ENCODE measurements around the gene PRPF40A. TPM values are rescaled to one million over a fixed set of nuclear protein-coding genes. Genes with fewer than 3 reads are reported as not detected.

The PRPF40A gene
- total RNA-seq, 2 donors from 2014 or later: 82.6 to 97.9 TPM

- 74% methylated on average over 4 of the region's 4 CpGs for WGBS
- no peak overlapping the region for H3K27ac ChIP-seq
- no peak overlapping the region for H3K4me3 ChIP-seq
- no peaks in the 10 kb centered on the region for H3K4me1 ChIP-seq (replicated peaks)
- intact Hi-C loops (cut with DNase I): no loop called here
- H3K9me3 ChIP-seq: no peaks in the 10 kb centered on the region
- DNase-seq (ENCODE audit: low spot score): no peak
- TF ChIP-seq CTCF (IDR thresholded peaks at IDR 0.05) (no peak), POLR2A (IDR thresholded peaks at IDR 0.05) (no peak), POLR2AphosphoS5 (IDR thresholded peaks at IDR 0.05) (no peak)
- no peaks in the 10 kb centered on the region for H3K27me3 ChIP-seq (replicated peaks; ENCODE audit: insufficient read depth)
- H3K36me3 ChIP-seq: peaks cover 7% of the 10 kb centered on the region in 2 donors
These were observed 60.2 kb downstream of the PRPF40A start for GRCh38 chr2:152657043-152657442.

DNA sequence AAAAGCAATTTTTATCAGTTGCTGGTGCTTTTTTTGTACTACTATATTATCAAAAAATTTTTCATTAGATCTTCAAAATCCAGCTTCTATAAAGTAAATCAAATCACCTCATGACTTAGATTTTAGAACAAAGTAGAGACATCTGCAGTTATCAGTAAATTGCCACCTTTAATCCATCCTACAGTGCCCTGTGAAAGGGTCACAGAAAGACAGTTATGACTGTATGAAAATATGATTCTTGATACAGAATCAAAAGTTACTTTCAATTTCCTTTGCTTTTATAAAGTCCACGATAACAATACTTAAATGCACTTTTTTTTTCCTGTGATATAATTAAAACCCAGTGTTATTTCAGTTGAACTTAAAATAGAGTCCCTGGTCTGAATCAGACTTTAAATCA, 61.4 kb downstream of the PRPF40A start:
- Histone ChIP-seq H3K4me3 (no peak overlapping the region), H3K27me3 (replicated peaks; ENCODE audit: insufficient read depth) (no peaks in the 10 kb centered on the region), H3K36me3 (peaks cover 3 to 7% of the 10 kb centered on the region in 2 donors), H3K9me3 (no peaks in the 10 kb centered on the region), H3K4me1 (replicated peaks) (no peaks in the 10 kb centered on the region), H3K27ac (no peak overlapping the region)
- TF ChIP-seq POLR2AphosphoS5 (IDR thresholded peaks at IDR 0.05) (no peak), POLR2A (IDR thresholded peaks at IDR 0.05) (no peak), CTCF (IDR thresholded peaks at IDR 0.05) (no peak)
- WGBS: 82% methylated on average over 1 of the region's 1 CpG
- no peak for DNase-seq (ENCODE audit: low spot score)
- intact Hi-C loops (cut with DNase I): no loop called here

DNA sequence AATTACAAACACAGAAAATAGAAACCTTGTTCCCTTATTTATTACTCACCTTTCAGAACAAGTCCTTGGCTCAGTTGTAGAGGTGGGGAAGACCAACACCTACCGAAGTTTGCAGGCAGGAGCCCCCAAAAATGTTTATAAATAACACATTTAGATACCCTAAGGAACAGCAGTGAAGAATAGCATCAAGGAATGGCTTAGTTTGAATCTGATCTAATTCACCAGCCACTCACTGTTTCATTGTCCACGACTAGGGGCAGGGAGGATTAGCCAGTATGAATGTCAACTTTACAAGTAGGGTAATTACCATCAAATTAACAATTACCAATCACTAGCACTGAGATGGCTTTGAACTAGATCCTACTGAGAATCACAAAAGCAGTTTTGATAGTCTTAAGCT, 65.4 kb downstream of the PRPF40A start:
- no peak for DNase-seq (ENCODE audit: low spot score)
- Histone ChIP-seq H3K9me3 (no peaks in the 10 kb centered on the region), H3K27ac (no peak overlapping the region), H3K36me3 (no peaks in the 10 kb centered on the region), H3K27me3 (replicated peaks; ENCODE audit: insufficient read depth) (no peaks in the 10 kb centered on the region), H3K4me1 (replicated peaks) (peaks cover 9% of the 10 kb centered on the region), H3K4me3 (no peak overlapping the region)
- intact Hi-C loops (cut with DNase I): no loop called here
- TF ChIP-seq POLR2A (IDR thresholded peaks at IDR 0.05): no peak
- no peak for TF ChIP-seq POLR2AphosphoS5 (IDR thresholded peaks at IDR 0.05)
- TF ChIP-seq CTCF (IDR thresholded peaks at IDR 0.05): no peak
- WGBS: 71% methylated on average over 2 of the region's 2 CpGs

GRCh38 chr2:152650768-152651371, 66.4 kb downstream of the PRPF40A start:
- Histone ChIP-seq H3K36me3 (no peaks in the 10 kb centered on the region), H3K4me1 (replicated peaks) (peaks cover 16% of the 10 kb centered on the region), H3K27ac (no peak overlapping the region), H3K27me3 (replicated peaks; ENCODE audit: insufficient read depth) (no peaks in the 10 kb centered on the region), H3K4me3 (no peak overlapping the region), H3K9me3 (no peaks in the 10 kb centered on the region)
- no peak for DNase-seq (ENCODE audit: low spot score)
- TF ChIP-seq POLR2A (IDR thresholded peaks at IDR 0.05) (no peak), CTCF (IDR thresholded peaks at IDR 0.05) (no peak), POLR2AphosphoS5 (IDR thresholded peaks at IDR 0.05) (no peak)
- 83% methylated on average over 6 of the region's 6 CpGs for WGBS
- intact Hi-C loops (cut with DNase I): no loop called here

GRCh38 chr2:152649997-152650396, 67.3 kb downstream of the PRPF40A start:
- intact Hi-C loops (cut with DNase I): loop anchor here (5.0 kb wide), 1 partner anchor 67 kb away; the partner anchor contains the start of genes ARL6IP6 and PRPF40A
- TF ChIP-seq POLR2A (IDR thresholded peaks at IDR 0.05) (no peak), CTCF (IDR thresholded peaks at IDR 0.05) (no peak), POLR2AphosphoS5 (IDR thresholded peaks at IDR 0.05) (no peak)

More at GRCh38 chr2:152649997-152650396, 67.3 kb downstream of the PRPF40A start:
- peaks cover 16% of the 10 kb centered on the region for H3K4me1 ChIP-seq (replicated peaks)
- H3K27ac ChIP-seq: no peak overlapping the region
- H3K27me3 ChIP-seq (replicated peaks; ENCODE audit: insufficient read depth): no peaks in the 10 kb centered on the region
- H3K36me3 ChIP-seq: no peaks in the 10 kb centered on the region
- H3K9me3 ChIP-seq: no peaks in the 10 kb centered on the region
- no peak overlapping the region for H3K4me3 ChIP-seq
- WGBS: 46% methylated on average over 1 of the region's 1 CpG
- no peak for DNase-seq (ENCODE audit: low spot score)
